Fibroblast of lung (primary cell): ENCODE results near the gene AK4. TPM values are rescaled to one million over a fixed set of nuclear protein-coding genes. Genes with fewer than 3 reads are reported as not detected.

Experiments
- DNase-seq, 2 donors: peaks; one replicate each; pipeline versions ENCODE4 v3.0.0 to v3.0.0-alpha.2; 2010; ENCODE audit warnings: low read depth in 2 of 2
- H2AFZ ChIP-seq: 2 replicates; pipeline ENCODE4 v1.5.1; 2012; ENCODE audit warnings: low read length, control low read depth, inconsistent platforms
- H3K27ac ChIP-seq: 2 replicates; pipeline ENCODE4 v1.5.1; 2011; ENCODE audit warnings: low read length, control low read depth; ENCODE audit not compliant: insufficient read depth
- H3K27me3 ChIP-seq: 2 replicates; pipeline ENCODE4 v1.5.1; 2011; ENCODE audit warnings: mild to moderate bottlenecking, low read length; ENCODE audit not compliant: control insufficient read depth, insufficient read depth
- H3K36me3 ChIP-seq: 2 replicates; pipeline ENCODE4 v1.5.1; 2011; ENCODE audit warnings: low read length; ENCODE audit not compliant: control insufficient read depth, insufficient read depth
- H3K4me1 ChIP-seq: 2 replicates; pipeline ENCODE4 v1.5.1; 2011; ENCODE audit warnings: low read length; ENCODE audit not compliant: control insufficient read depth, insufficient read depth; ENCODE audit errors: extremely low read depth
- H3K4me2 ChIP-seq: 2 replicates; pipeline ENCODE4 v1.5.1; 2011; ENCODE audit warnings: low read length, control low read depth; ENCODE audit not compliant: insufficient read depth; ENCODE audit errors: extremely low read depth
- H3K4me3 ChIP-seq, 4 experiments: fragments of 200-600 bp in 1 of 4; sonication (generic) in 1 of 4; replicated peaks in 1 of 4; 2 replicates each; pipeline ENCODE4 v1.5.1; 2011 to 2016; ENCODE audit warnings: low read length in 4 of 4, low read depth in 3 of 4, mild to moderate bottlenecking in 3 of 4, control low read depth in 2 of 4, inconsistent platforms in 1 of 4, mixed read lengths in 1 of 4; ENCODE audit not compliant: insufficient read depth in 1 of 4; ENCODE audit errors: control extremely low read depth in 1 of 4
- H3K79me2 ChIP-seq: 2 replicates; pipeline ENCODE4 v1.5.1; 2012; ENCODE audit warnings: mild to moderate bottlenecking, low read length, inconsistent platforms; ENCODE audit not compliant: control insufficient read depth, insufficient read depth
- H3K9ac ChIP-seq: 2 replicates; pipeline ENCODE4 v1.5.1; 2011; ENCODE audit warnings: mild to moderate bottlenecking, low read length, control low read depth; ENCODE audit not compliant: insufficient read depth
- H3K9me3 ChIP-seq: 2 replicates; pipeline ENCODE4 v1.5.1; 2012; ENCODE audit warnings: low read depth, low read length; ENCODE audit not compliant: control insufficient read depth, insufficient read depth
- H4K20me1 ChIP-seq: 2 replicates; pipeline ENCODE4 v1.5.1; 2011; ENCODE audit warnings: low read length; ENCODE audit not compliant: control insufficient read depth, insufficient read depth; ENCODE audit errors: extremely low read depth
- EZH2 ChIP-seq: IDR thresholded peaks from 2 replicates; pipeline ENCODE4 v1.5.1; 2012; ENCODE audit warnings: low read length, control low read depth, mild to moderate bottlenecking; ENCODE audit errors: missing control alignments
- polyA plus RNA-seq, 2 donors: library from polyadenylated mRNA; depleted of rRNA in 1 of 2; stranded (reverse) in 1 of 2; unstranded in 1 of 2; fragments of >200 nt; gene quantifications; 2 replicates each; pipeline ENCODE4 v1.2.1, GENCODE V29; 2011 to 2012; ENCODE audit warnings: missing spikeins in 1 of 2
- total RNA-seq: library from RNA; depleted of rRNA; stranded (reverse); fragments of >200 nt; gene quantifications from 2 replicates; pipeline ENCODE4 v1.2.1, GENCODE V29; 2014
- TF ChIP-seq, protein P1 (sequence below), 2 donors: IDR thresholded peaks in 1 of 2; conservative IDR thresholded peaks in 1 of 2; 1 replicate in 1 of 2; 2 replicates in 1 of 2; pipeline ENCODE4 v1.5.1; 2011 to 2012; ENCODE audit warnings: low read length in 2 of 2, control low read depth in 1 of 2, inconsistent platforms in 1 of 2, low read depth in 1 of 2, mild to moderate bottlenecking in 1 of 2

The AK4 gene
- total and polyA plus RNA-seq, 2 donors (not counting 1 experiment from before 2014, with no cell fraction given), result 6.3 to 49.3 TPM

DNA sequence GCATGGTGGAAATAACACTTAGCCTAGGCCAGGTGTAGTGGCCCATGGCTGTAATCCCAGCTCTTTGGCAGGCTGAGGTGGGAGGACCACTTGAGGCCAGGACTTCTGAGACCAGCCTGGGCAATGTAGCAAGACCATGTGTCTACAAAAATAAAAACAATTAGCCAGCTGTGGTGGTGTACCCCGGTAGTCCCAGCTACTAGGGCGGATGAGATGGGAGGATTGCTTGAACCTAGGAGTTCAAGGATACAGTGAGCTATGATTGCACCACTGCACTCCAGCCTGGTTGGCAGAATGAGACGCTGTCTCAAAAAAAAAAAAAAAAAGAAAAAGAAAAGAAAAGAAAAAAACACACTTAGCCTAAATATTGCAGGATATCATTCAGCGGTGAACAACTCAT, 20.9 kb downstream of the AK4 start:
- H3K4me3 ChIP-seq, result no peak overlapping the region
- H3K9me3 ChIP-seq, result no peaks in the 10 kb centered on the region
- DNase-seq, result no peak
- no peaks in the 10 kb centered on the region for H3K4me1 ChIP-seq
- H3K27me3 ChIP-seq, result no peaks in the 10 kb centered on the region
- TF ChIP-seq EZH2, result no peak
- TF ChIP-seq, protein P1, sequence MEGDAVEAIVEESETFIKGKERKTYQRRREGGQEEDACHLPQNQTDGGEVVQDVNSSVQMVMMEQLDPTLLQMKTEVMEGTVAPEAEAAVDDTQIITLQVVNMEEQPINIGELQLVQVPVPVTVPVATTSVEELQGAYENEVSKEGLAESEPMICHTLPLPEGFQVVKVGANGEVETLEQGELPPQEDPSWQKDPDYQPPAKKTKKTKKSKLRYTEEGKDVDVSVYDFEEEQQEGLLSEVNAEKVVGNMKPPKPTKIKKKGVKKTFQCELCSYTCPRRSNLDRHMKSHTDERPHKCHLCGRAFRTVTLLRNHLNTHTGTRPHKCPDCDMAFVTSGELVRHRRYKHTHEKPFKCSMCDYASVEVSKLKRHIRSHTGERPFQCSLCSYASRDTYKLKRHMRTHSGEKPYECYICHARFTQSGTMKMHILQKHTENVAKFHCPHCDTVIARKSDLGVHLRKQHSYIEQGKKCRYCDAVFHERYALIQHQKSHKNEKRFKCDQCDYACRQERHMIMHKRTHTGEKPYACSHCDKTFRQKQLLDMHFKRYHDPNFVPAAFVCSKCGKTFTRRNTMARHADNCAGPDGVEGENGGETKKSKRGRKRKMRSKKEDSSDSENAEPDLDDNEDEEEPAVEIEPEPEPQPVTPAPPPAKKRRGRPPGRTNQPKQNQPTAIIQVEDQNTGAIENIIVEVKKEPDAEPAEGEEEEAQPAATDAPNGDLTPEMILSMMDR (conservative IDR thresholded peaks at IDR 0.05 in 1 of 2, IDR thresholded peaks at IDR 0.05 in 1 of 2; ENCODE audit: low read depth in 1 of 2, low read length in 2 of 2), result no peak
- no peak overlapping the region for H2AFZ ChIP-seq
- no peaks in the 10 kb centered on the region for H4K20me1 ChIP-seq
- no peaks in the 10 kb centered on the region for H3K36me3 ChIP-seq
- H3K79me2 ChIP-seq, result no peaks in the 10 kb centered on the region
- H3K27ac ChIP-seq, result no peak overlapping the region
- no peak overlapping the region for H3K9ac ChIP-seq
- no peak overlapping the region for H3K4me2 ChIP-seq

DNA sequence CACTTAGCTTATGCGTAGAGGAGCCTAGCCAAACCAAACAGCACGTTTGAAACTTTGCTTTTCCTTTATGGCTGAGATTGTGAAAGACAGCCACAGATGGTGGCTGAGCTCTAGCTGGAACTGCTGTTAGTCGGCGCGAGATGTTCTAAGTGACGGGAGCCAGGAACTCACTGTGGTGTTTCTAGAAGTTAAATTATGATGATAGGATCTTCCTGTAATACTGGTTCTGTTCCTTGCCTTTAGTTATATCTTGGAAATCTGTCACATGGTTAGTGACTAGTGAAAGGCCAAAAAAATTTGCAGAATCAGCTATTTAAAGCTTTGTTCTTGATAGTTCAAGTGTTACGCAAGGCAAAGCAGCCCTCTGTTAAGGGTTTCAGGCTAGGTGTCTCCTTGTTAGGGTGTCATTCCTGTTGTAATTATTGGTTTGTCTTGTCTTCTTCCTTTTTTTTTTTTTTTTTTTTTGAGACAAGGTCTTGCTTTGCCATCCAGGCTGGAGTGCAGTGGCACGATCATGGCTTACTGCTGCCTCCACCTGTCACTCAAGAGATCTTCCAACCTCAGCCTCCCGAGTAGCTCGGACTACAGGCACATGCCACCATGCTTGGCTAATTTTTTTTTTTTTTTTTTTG, 22.6 kb downstream of the AK4 start:
- no peaks in the 10 kb centered on the region for H3K79me2 ChIP-seq
- H2AFZ ChIP-seq, result no peak overlapping the region
- H3K4me2 ChIP-seq, result no peak overlapping the region
- no peaks in the 10 kb centered on the region for H3K27me3 ChIP-seq
- H4K20me1 ChIP-seq, result no peaks in the 10 kb centered on the region
- H3K4me3 ChIP-seq, result no peak overlapping the region
- DNase-seq, result peak in 1 of 2 donors; percentile 81
- TF ChIP-seq, protein P1 (conservative IDR thresholded peaks at IDR 0.05 in 1 of 2, IDR thresholded peaks at IDR 0.05 in 1 of 2; ENCODE audit: low read depth in 1 of 2, low read length in 2 of 2), result no peak
- TF ChIP-seq EZH2, result no peak
- H3K4me1 ChIP-seq, result peaks cover 5% of the 10 kb centered on the region
- no peak overlapping the region for H3K9ac ChIP-seq
- H3K27ac ChIP-seq, result no peak overlapping the region
- H3K9me3 ChIP-seq, result no peaks in the 10 kb centered on the region
- no peaks in the 10 kb centered on the region for H3K36me3 ChIP-seq

DNA sequence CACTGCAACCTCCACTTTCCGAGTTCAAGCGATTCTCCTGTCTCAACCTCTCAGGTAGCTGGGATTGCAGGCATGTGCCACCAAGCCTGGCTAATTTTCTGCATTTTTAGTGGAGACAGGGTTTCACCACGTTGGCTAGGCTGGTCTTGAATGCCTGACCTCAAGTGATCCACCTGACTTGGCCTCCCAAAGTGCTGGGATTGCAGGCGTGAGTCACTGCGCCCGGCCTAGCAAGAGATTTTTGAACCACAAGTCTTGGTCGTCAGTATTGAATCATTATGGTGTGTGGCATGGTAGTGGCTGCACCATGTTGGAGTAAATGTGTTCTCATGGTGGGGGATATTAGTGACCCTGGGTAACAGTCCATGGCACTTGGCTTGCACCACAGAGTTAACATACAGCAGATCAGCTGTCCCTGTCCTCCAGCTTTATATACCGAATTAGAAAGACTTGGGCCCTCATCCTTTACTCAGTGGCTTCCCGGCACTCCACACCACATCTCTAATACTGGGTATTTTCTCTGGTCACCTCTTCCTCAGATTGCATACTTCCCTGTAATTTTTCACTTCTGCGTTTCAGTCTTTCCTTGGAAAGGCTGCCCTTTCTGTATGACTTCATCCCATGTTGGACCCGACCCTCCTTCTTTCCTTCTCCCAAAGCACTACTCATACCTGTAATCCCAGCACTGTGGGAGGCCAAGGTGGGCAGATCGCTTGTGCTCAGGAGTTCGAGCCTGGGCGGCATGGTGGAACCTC, 25.1 kb downstream of the AK4 start:
- no peak overlapping the region for H3K4me3 ChIP-seq
- H3K4me2 ChIP-seq, result no peak overlapping the region
- H3K9ac ChIP-seq, result no peak overlapping the region
- H3K27ac ChIP-seq, result no peak overlapping the region
- H3K36me3 ChIP-seq, result no peaks in the 10 kb centered on the region
- no peak for TF ChIP-seq EZH2
- TF ChIP-seq, protein P1 (conservative IDR thresholded peaks at IDR 0.05 in 1 of 2, IDR thresholded peaks at IDR 0.05 in 1 of 2; ENCODE audit: low read depth in 1 of 2, low read length in 2 of 2), result no peak
- no peaks in the 10 kb centered on the region for H3K27me3 ChIP-seq
- H3K79me2 ChIP-seq, result no peaks in the 10 kb centered on the region
- no peaks in the 10 kb centered on the region for H3K9me3 ChIP-seq
- DNase-seq, result no peak
- H3K4me1 ChIP-seq, result peaks cover 5% of the 10 kb centered on the region
- H4K20me1 ChIP-seq, result no peaks in the 10 kb centered on the region
- no peak overlapping the region for H2AFZ ChIP-seq
